ENCODE data around the gene SPDYE1. TPM values are rescaled to one million over a fixed set of nuclear protein-coding genes. Genes with fewer than 3 reads are reported as not detected.

Gene SPDYE1
- total and polyA plus RNA-seq, 4 experiments from 2014 or later, result 0.17 to 0.49 TPM; not detected in 2

GRCh38 chr7:44058759-44059218 is 61.1 kb downstream of the SPDYE1 start:
- Mint-ChIP-seq H3K27me3 (no peaks in the 10 kb centered on the region), H3K4me1 (peaks cover 2 to 15% (median 10%) of the 10 kb centered on the region in 4 donors), H3K9me3 (peaks cover 0 to 2% (median 0%) of the 10 kb centered on the region in 8 donors), H3K36me3 (peaks cover 37 to 66% of the 10 kb centered on the region in 2 donors), H3K4me3 (no peak overlapping the region), H3K27ac (peak overlapping the region in 1 of 7 donors; percentile 36)
- no peak for DNase-seq
- intact Hi-C loops (cut with micrococcal nuclease), result no loop called here
- H3K9me3 ChIP-seq (ENCODE audit: control insufficient read depth in 1 of 2, low read length in 2 of 2), result no peaks in the 10 kb centered on the region
- H3K36me3 ChIP-seq (ENCODE audit: insufficient read depth, low read length), result peaks cover 71% of the 10 kb centered on the region
- H3K4me1 ChIP-seq (ENCODE audit: insufficient read depth, low read length), result peaks cover 4% of the 10 kb centered on the region
- ChIA-PET POLR2A (ENCODE audit: partially characterized antibody) (no interaction called here), CTCF (ENCODE audit: partially characterized antibody) (no interaction called here)
- H3K4me3 ChIP-seq (ENCODE audit: low read length in 2 of 2), result no peak overlapping the region
- no peaks in the 10 kb centered on the region for H3K27me3 ChIP-seq (ENCODE audit: insufficient read depth, low read length)
- H3K27ac ChIP-seq (ENCODE audit: low read depth, low read length), result no peak overlapping the region

GRCh38 chr7:44059219-44060090 is 61.8 kb downstream of the SPDYE1 start:
- intact Hi-C loops (cut with micrococcal nuclease), result no loop called here
- H3K4me3 Mint-ChIP-seq, result no peak overlapping the region
- no peaks in the 10 kb centered on the region for H3K27me3 ChIP-seq (ENCODE audit: insufficient read depth, low read length)
- POLR2A ChIA-PET (ENCODE audit: partially characterized antibody), result no interaction called here
- H3K27me3 Mint-ChIP-seq, result no peaks in the 10 kb centered on the region
- H3K27ac ChIP-seq (ENCODE audit: low read depth, low read length), result no peak overlapping the region
- peaks cover 37 to 63% of the 10 kb centered on the region in 2 donors for H3K36me3 Mint-ChIP-seq
- no peak overlapping the region for H3K4me3 ChIP-seq (ENCODE audit: low read length in 2 of 2)
- no peaks in the 10 kb centered on the region for H3K9me3 ChIP-seq (ENCODE audit: control insufficient read depth in 1 of 2, low read length in 2 of 2)
- H3K9me3 Mint-ChIP-seq, result peaks cover 0 to 2% (median 0%) of the 10 kb centered on the region in 8 donors
- H3K36me3 ChIP-seq (ENCODE audit: insufficient read depth, low read length), result peaks cover 68% of the 10 kb centered on the region
- peaks cover 2 to 15% (median 10%) of the 10 kb centered on the region in 4 donors for H3K4me1 Mint-ChIP-seq
- no peak overlapping the region for H3K27ac Mint-ChIP-seq
- H3K4me1 ChIP-seq (ENCODE audit: insufficient read depth, low read length), result peaks cover 4% of the 10 kb centered on the region
- CTCF ChIA-PET (ENCODE audit: partially characterized antibody), result interaction anchor here (0.6 kb wide), 1 partner anchor 40 kb away, joined by 3 read pairs; no protein-coding TSS in a partner anchor
- DNase-seq, result no peak

Small RNA genes lying within 50 kb of the gene (microRNA-seq; reads per million reads assigned to microRNA genes)
- 0.96 reads per million for gene MIR6837 (ENCODE audit: borderline microRNAs expressed, borderline number of aligned reads, borderline replicate concordance)

Other genes starting within 250 kb of the SPDYE1 start
- gene BLVRA, start 239.2 kb upstream of the SPDYE1 start, total RNA-seq, result 10 to 100 TPM; 18.1 to 19.3 TPM
- 100 to 1,000 TPM in 1 of 2 donors, 10 to 100 TPM in 1; 72.0 to 105 TPM for gene BLVRA, start 239.2 kb upstream of the SPDYE1 start, polyA plus RNA-seq
- gene MRPS24, start 128.4 kb upstream of the SPDYE1 start, total RNA-seq, result 10 to 100 TPM; 52.2 to 52.7 TPM
- gene MRPS24, start 128.4 kb upstream of the SPDYE1 start, polyA plus RNA-seq, result 100 to 1,000 TPM; 130 to 136 TPM
- 10 to 100 TPM; 35.5 to 36.1 TPM for gene URGCP, start 91.3 kb upstream of the SPDYE1 start, total RNA-seq
- 10 to 100 TPM; 17.1 to 28.9 TPM for gene URGCP, start 91.3 kb upstream of the SPDYE1 start, polyA plus RNA-seq
- 10 to 100 TPM; 10.9 to 11.0 TPM for gene UBE2D4, start 71.5 kb upstream of the SPDYE1 start, total RNA-seq
- 10 to 100 TPM; 16.5 to 21.9 TPM for gene UBE2D4, start 71.5 kb upstream of the SPDYE1 start, polyA plus RNA-seq
- 100 to 1,000 TPM; 157 to 166 TPM for gene DBNL, start 46.8 kb downstream of the SPDYE1 start, total RNA-seq
- 100 to 1,000 TPM; 177 to 250 TPM for gene DBNL, start 46.8 kb downstream of the SPDYE1 start, polyA plus RNA-seq
- gene PGAM2, start 67.7 kb downstream of the SPDYE1 start, total RNA-seq, result 1 to 10 TPM; 1.1 to 1.5 TPM
- gene PGAM2, start 67.7 kb downstream of the SPDYE1 start, polyA plus RNA-seq, result not detected
- gene POLM, start 84.6 kb downstream of the SPDYE1 start, total RNA-seq, result 10 to 100 TPM; 64.8 to 67.2 TPM
- 10 to 100 TPM in 1 of 2 donors, 1 to 10 TPM in 1; 8.0 to 18.2 TPM for gene POLM, start 84.6 kb downstream of the SPDYE1 start, polyA plus RNA-seq
- 1 to 10 TPM; 7.8 TPM for gene AEBP1, start 106.4 kb downstream of the SPDYE1 start, total RNA-seq
- gene AEBP1, start 106.4 kb downstream of the SPDYE1 start, polyA plus RNA-seq, result 1 to 10 TPM in 1 of 2 donors, under 1 TPM in 1; 0.20 to 2.3 TPM
- gene POLD2, start 125.7 kb downstream of the SPDYE1 start, total RNA-seq, result 10 to 100 TPM; 48.7 to 61.0 TPM
- gene POLD2, start 125.7 kb downstream of the SPDYE1 start, polyA plus RNA-seq, result 10 to 100 TPM; 89.4 to 94.4 TPM
- not detected for gene MYL7, start 143.4 kb downstream of the SPDYE1 start, total RNA-seq
- not detected for gene MYL7, start 143.4 kb downstream of the SPDYE1 start, polyA plus RNA-seq
- gene GCK, start 191.5 kb downstream of the SPDYE1 start, total RNA-seq, result under 1 TPM in 1 of 2 experiments, not detected in 1; 0.33 TPM
- under 1 TPM in 1 of 2 donors, not detected in 1; 0.38 TPM for gene GCK, start 191.5 kb downstream of the SPDYE1 start, polyA plus RNA-seq
- gene YKT6, start 203.1 kb downstream of the SPDYE1 start, total RNA-seq, result 10 to 100 TPM; 62.7 to 63.2 TPM
- 10 to 100 TPM; 41.6 to 42.5 TPM for gene YKT6, start 203.1 kb downstream of the SPDYE1 start, polyA plus RNA-seq